K562 (cell line): Measurements from ENCODE around the gene DDAH2. TPM values are rescaled to one million over a fixed set of nuclear protein-coding genes. Genes with fewer than 3 reads are reported as not detected.
A peak's percentile ranks its signal among the peaks of the same experiment; 100 is the strongest.

ENCODE experiments used
- AFF1 ChIP-seq, 2 experiments: fragments of 450-650 bp; IDR thresholded peaks; 2 replicates each; pipeline ENCODE4 v1.6.1; 2018; ENCODE audit warnings: mild to moderate bottlenecking in 2 of 2, low read depth in 1 of 2; ENCODE audit not compliant: partially characterized antibody in 2 of 2
- ARID2 ChIP-seq: fragments of 450-650 bp; IDR thresholded peaks from 2 replicates; pipeline ENCODE4 v1.6.1; 2017; ENCODE audit warnings: antibody characterized with exemption, mild to moderate bottlenecking
- BRCA1 ChIP-seq, 2 experiments: fragments of 450-650 bp in 1 of 2; sonication (generic) in 1 of 2; formaldehyde crosslinking in 1 of 2; IDR thresholded peaks; 2 replicates each; pipeline versions ENCODE4 v1.5.0 to v1.6.1; 2017 to 2020; ENCODE audit warnings: mild to moderate bottlenecking in 1 of 2, missing genetic modification reagents in 1 of 2
- FIP1L1 ChIP-seq: fragments of 200-400 bp; formaldehyde crosslinking; IDR thresholded peaks from 2 replicates; pipeline ENCODE4 v1.6.1; 2018; ENCODE audit warnings: mild to moderate bottlenecking, low read depth, low read length; ENCODE audit not compliant: poor library complexity, severe bottlenecking
- FUS ChIP-seq: fragments of 200-400 bp; formaldehyde crosslinking; optimal IDR thresholded peaks from 2 replicates; pipeline ENCODE3; 2017; ENCODE audit warnings: low read depth, low read length
- GTF2B ChIP-seq: IDR thresholded peaks from 2 replicates; pipeline ENCODE4 v1.6.1; 2011; ENCODE audit not compliant: insufficient read length; ENCODE audit errors: extremely low read depth
- IRF1 ChIP-seq: sonication (generic); formaldehyde crosslinking; IDR thresholded peaks from 2 replicates; pipeline ENCODE4 v1.8.0; 2022; ENCODE audit warnings: missing genetic modification reagents, mild to moderate bottlenecking, borderline replicate concordance
- MTA2 ChIP-seq: fragments of 450-650 bp; IDR thresholded peaks from 2 replicates; pipeline ENCODE4 v1.6.1; 2016; ENCODE audit warnings: low read depth
- MYNN ChIP-seq, 2 experiments: sonication (generic); formaldehyde crosslinking in 1 of 2; IDR thresholded peaks; 2 replicates each; pipeline versions ENCODE4 v1.5.0 to v1.6.1; 2016 to 2020; ENCODE audit warnings: antibody characterized with exemption in 1 of 2, missing genetic modification reagents in 1 of 2
- NCOA4 ChIP-seq: fragments of 450-650 bp; IDR thresholded peaks from 2 replicates; pipeline ENCODE4 v1.6.1; 2018; ENCODE audit warnings: mild to moderate bottlenecking; ENCODE audit not compliant: partially characterized antibody
- NEUROD1 ChIP-seq: fragments of 150-350 bp; IDR thresholded peaks from 2 replicates; pipeline ENCODE4 v1.6.1; 2014; ENCODE audit warnings: borderline replicate concordance, low read length, low read depth; ENCODE audit not compliant: partially characterized antibody
- PHF21A ChIP-seq: fragments of 450-650 bp; IDR thresholded peaks from 2 replicates; pipeline ENCODE4 v1.6.1; 2017; ENCODE audit warnings: low read depth, borderline replicate concordance
- PTRF ChIP-seq: fragments of 450-650 bp; IDR thresholded peaks from 2 replicates; pipeline ENCODE4 v1.6.1; 2016; ENCODE audit warnings: mild to moderate bottlenecking, missing genetic modification characterization, missing compliant biosample characterization
- ZNF143 ChIP-seq: sonication (generic); formaldehyde crosslinking; IDR thresholded peaks from 2 replicates; pipeline ENCODE4 v1.9.0; 2022; ENCODE audit warnings: mild to moderate bottlenecking, missing genetic modification reagents
- ZNF592 ChIP-seq: fragments of 450-650 bp; IDR thresholded peaks from 2 replicates; pipeline ENCODE4 v1.6.1; 2017; ENCODE audit warnings: antibody characterized with exemption, mild to moderate bottlenecking
- ZNF766 ChIP-seq: fragments of 200-800 bp; sonication (Bioruptor generic); conservative IDR thresholded peaks from 2 replicates; pipeline ENCODE4 v1.6.1; 2016; ENCODE audit warnings: missing genetic modification characterization, missing compliant biosample characterization
- polyA plus RNA-seq, 8 experiments: library from polyadenylated mRNA; depleted of rRNA in 4 of 8; stranded (reverse) in 5 of 8; unstranded in 3 of 8; fragments of >200 nt; fragmentation: Nextera tagmentation in 2 of 8; fragmentation: Illumina TruSeq in 1 of 8; extraction: Ambion mirVana in 2 of 8; extraction: Trizol in 1 of 8; gene quantifications; 2 replicates each; pipeline versions ENCODE4 v1.2.1 to v1.2.3, GENCODE V29; 2011 to 2014; ENCODE audit warnings: inconsistent platforms in 1 of 8, missing spikeins in 1 of 8
- total RNA-seq, 7 experiments: library from RNA; depleted of rRNA in 6 of 7; stranded (reverse); fragments of >200 nt in 6 of 7; fragmentation: Illumina TruSeq in 2 of 7; extraction: Trizol in 2 of 7; gene quantifications; 2 replicates each; pipeline versions ENCODE4 v1.2.1 to v1.2.3, GENCODE V29; 2011 to 2021; ENCODE audit warnings: low replicate concordance in 1 of 7

The DDAH2 gene
- total and polyA plus RNA-seq, 9 of the 15 experiments (the other 6 are each of a cell fraction or from before 2014, with no cell fraction given), result 1.8 to 45.4 (median 21.4) TPM

- no peak for TF ChIP-seq FIP1L1
- TF ChIP-seq NEUROD1, result no peak
- no peak for TF ChIP-seq ZNF143
- no peak for TF ChIP-seq GTF2B
- no peak for TF ChIP-seq NCOA4
- TF ChIP-seq FUS, result no peak
- TF ChIP-seq PHF21A, result no peak
- no peak for TF ChIP-seq AFF1 (IDR thresholded peaks at IDR 0.05; ENCODE audit: low read depth in 1 of 2, partially characterized antibody in 2 of 2)
- TF ChIP-seq ZNF592, result peak; percentile 51
- TF ChIP-seq ZNF766 (CRISPR knock-in tag), result no peak
- 0 out of 2 replicates have a peak, but pooled peaks have one; percentile 27 for TF ChIP-seq MYNN (IDR thresholded peaks at IDR 0.05)
- no peak for TF ChIP-seq MYNN (CRISPR knock-in tag; IDR thresholded peaks at IDR 0.05)
- TF ChIP-seq ARID2, result no peak; the same call in 1 of the 2 replicates
- TF ChIP-seq MTA2, result no peak
- no peak for TF ChIP-seq PTRF (tag)
- TF ChIP-seq IRF1, result no peak
- no peak for TF ChIP-seq BRCA1 (IDR thresholded peaks at IDR 0.05)
- no peak for TF ChIP-seq BRCA1 (CRISPR knock-in tag; IDR thresholded peaks at IDR 0.05)
Measured at GRCh38 chr6:31689249-31690110, 39.6 kb downstream of the DDAH2 start (continued).
